Panc1 (cell line): ENCODE data around the gene AP5S1. TPM values are rescaled to one million over a fixed set of nuclear protein-coding genes. Genes with fewer than 3 reads are reported as not detected.

ENCODE experiments used
- ATAC-seq: fragments of 200-7000 bp; cut with Tn5 transposase; 2 replicates; pipeline ENCODE4 v1.9.1; 2020; ENCODE audit warnings: mild to moderate bottlenecking, moderate library complexity
- BruUV-seq: library from RNA; stranded (reverse); fragments of 400-500 nt; replicated peaks from 2 replicates; lab custom pipeline; 2021; lab: Mats Ljungman, UMichigan
- CTCF ChIA-PET: fragments of 300-600 bp; sonication (Branson Sonifier 250); formaldehyde crosslinking; loops from one replicate; lab custom pipeline; 2022; ENCODE audit warnings: antibody characterized with exemption; lab: Charles Lee
- POLR2A ChIA-PET: fragments of 300-600 bp; sonication (Branson Sonifier 250); formaldehyde crosslinking; loops from one replicate; lab custom pipeline; 2022; ENCODE audit warnings: antibody characterized with exemption; lab: Charles Lee
- DNase-seq: peaks from one replicate; pipeline ENCODE4 v3.0.0-alpha.2; 2010; ENCODE audit warnings: low read depth, low spot score
- H3K27ac ChIP-seq: 2 replicates; pipeline ENCODE4 v1.5.1; 2011; ENCODE audit warnings: mild to moderate bottlenecking, low read length, inconsistent platforms
- H3K27me3 ChIP-seq: fragments of 200-500 bp; sonication (Bioruptor generic); 2 replicates; pipeline ENCODE4 v1.6.0; 2014; ENCODE audit warnings: low read length, inconsistent platforms; ENCODE audit not compliant: control insufficient read depth, insufficient read depth
- H3K36me3 ChIP-seq: fragments of 200-500 bp; sonication (Bioruptor generic); 2 replicates; pipeline ENCODE4 v1.5.1; 2014; ENCODE audit warnings: inconsistent platforms, mild to moderate bottlenecking, low read length, moderate library complexity; ENCODE audit not compliant: control insufficient read depth, insufficient read depth
- H3K4me1 ChIP-seq: 2 replicates; pipeline ENCODE4 v1.5.1; 2011; ENCODE audit warnings: inconsistent platforms, mild to moderate bottlenecking, low read length, moderate library complexity; ENCODE audit not compliant: control insufficient read depth, insufficient read depth
- H3K4me3 ChIP-seq, 2 experiments: 2 replicates each; pipeline ENCODE4 v1.5.1; 2011 to 2012; ENCODE audit warnings: low read depth in 2 of 2, low read length in 2 of 2, mild to moderate bottlenecking in 2 of 2, inconsistent platforms in 1 of 2, moderate library complexity in 1 of 2
- H3K9me3 ChIP-seq: fragments of 200-500 bp; sonication (Bioruptor generic); 2 replicates; pipeline ENCODE4 v1.5.1; 2014; ENCODE audit warnings: low read depth, mild to moderate bottlenecking, inconsistent platforms, low read length, moderate library complexity; ENCODE audit not compliant: control insufficient read depth, insufficient read depth
- CTCF ChIP-seq: fragments of 450-650 bp; IDR thresholded peaks from 2 replicates; pipeline ENCODE4 v1.5.1; 2017; ENCODE audit warnings: mild to moderate bottlenecking
- POLR2AphosphoS5 ChIP-seq: IDR thresholded peaks from 2 replicates; pipeline ENCODE4 v1.6.1; 2012; ENCODE audit warnings: mild to moderate bottlenecking, low read depth, low read length, moderate library complexity
- SIN3A ChIP-seq: IDR thresholded peaks from 2 replicates; pipeline ENCODE4 v1.6.1; 2012; ENCODE audit warnings: low read depth, mild to moderate bottlenecking, low read length, moderate library complexity, borderline replicate concordance; ENCODE audit not compliant: insufficient read depth
- TCF7L2 ChIP-seq: IDR thresholded peaks from 2 replicates; pipeline ENCODE4 v1.6.1; 2011; ENCODE audit warnings: mild to moderate bottlenecking, low read depth, low read length, inconsistent platforms
- in situ Hi-C: cut with HindIII; loops from 2 replicates; pipeline ENCODE4 v1.10.0; 2016; ENCODE audit warnings: low sequenced_read_pairs, low pct_unique_long_range_greater_than_20kb
- intact Hi-C: fragments of 100-400 bp; cut with micrococcal nuclease; formaldehyde crosslinking; loops from one replicate; pipeline ENCODE4 v1.10.0; 2022; ENCODE audit not compliant: unreplicated experiment
- total RNA-seq: library from RNA; stranded (reverse); gene quantifications from one replicate; pipeline ENCODE4 v1.2.1, GENCODE V29; 2021; ENCODE audit not compliant: unreplicated experiment
- TF ChIP-seq, protein P1 (sequence below), 2 experiments: IDR thresholded peaks; 2 replicates each; pipeline ENCODE4 v1.6.1; 2011 to 2012; ENCODE audit warnings: low read depth in 2 of 2, control low read depth in 1 of 2, low read length in 1 of 2, mild to moderate bottlenecking in 1 of 2, moderate library complexity in 1 of 2; ENCODE audit not compliant: insufficient read depth in 1 of 2

AP5S1 gene
- total RNA-seq, 1 experiment from 2014 or later: 23.1 TPM

DNA sequence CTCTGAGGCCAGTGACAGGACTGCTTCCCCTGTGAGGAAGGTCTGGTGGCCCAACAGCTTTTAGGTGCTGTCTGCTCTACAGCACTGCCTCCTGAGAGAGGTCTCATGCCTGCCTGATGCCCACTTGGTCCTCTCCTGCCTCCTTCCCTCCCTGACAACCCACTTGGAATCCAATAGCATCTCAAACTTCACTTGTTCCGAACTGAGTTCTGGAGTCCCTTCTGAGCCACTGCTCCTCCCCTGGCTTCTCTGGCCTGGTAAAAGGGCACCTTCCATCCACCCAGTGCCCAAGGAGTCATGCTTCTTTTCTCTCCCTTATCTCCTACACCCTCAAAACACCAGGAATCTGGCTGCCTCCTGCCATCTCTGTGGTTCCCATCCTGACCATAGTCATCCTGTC is 28.2 kb downstream of the AP5S1 start:
- no peak for ATAC-seq

GRCh38 chr20:3854462-3854871 is 34.1 kb downstream of the AP5S1 start:
- POLR2A ChIA-PET: interaction anchor here (0.7 kb wide), 1 partner anchor 17 kb away, joined by 6 read pairs; no protein-coding TSS in a partner anchor
- Histone ChIP-seq H3K27ac (no peak overlapping the region), H3K27me3 (no peaks in the 10 kb centered on the region), H3K36me3 (no peaks in the 10 kb centered on the region), H3K9me3 (no peaks in the 10 kb centered on the region), H3K4me3 (no peak overlapping the region), H3K4me1 (no peaks in the 10 kb centered on the region; the same call in 1 of the 2 replicates)
- TF ChIP-seq CTCF: no peak
- TF ChIP-seq TCF7L2: no peak
- TF ChIP-seq, protein P1, sequence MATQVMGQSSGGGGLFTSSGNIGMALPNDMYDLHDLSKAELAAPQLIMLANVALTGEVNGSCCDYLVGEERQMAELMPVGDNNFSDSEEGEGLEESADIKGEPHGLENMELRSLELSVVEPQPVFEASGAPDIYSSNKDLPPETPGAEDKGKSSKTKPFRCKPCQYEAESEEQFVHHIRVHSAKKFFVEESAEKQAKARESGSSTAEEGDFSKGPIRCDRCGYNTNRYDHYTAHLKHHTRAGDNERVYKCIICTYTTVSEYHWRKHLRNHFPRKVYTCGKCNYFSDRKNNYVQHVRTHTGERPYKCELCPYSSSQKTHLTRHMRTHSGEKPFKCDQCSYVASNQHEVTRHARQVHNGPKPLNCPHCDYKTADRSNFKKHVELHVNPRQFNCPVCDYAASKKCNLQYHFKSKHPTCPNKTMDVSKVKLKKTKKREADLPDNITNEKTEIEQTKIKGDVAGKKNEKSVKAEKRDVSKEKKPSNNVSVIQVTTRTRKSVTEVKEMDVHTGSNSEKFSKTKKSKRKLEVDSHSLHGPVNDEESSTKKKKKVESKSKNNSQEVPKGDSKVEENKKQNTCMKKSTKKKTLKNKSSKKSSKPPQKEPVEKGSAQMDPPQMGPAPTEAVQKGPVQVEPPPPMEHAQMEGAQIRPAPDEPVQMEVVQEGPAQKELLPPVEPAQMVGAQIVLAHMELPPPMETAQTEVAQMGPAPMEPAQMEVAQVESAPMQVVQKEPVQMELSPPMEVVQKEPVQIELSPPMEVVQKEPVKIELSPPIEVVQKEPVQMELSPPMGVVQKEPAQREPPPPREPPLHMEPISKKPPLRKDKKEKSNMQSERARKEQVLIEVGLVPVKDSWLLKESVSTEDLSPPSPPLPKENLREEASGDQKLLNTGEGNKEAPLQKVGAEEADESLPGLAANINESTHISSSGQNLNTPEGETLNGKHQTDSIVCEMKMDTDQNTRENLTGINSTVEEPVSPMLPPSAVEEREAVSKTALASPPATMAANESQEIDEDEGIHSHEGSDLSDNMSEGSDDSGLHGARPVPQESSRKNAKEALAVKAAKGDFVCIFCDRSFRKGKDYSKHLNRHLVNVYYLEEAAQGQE (IDR thresholded peaks at IDR 0.05; ENCODE audit: insufficient read depth in 1 of 2, low read depth in 2 of 2, low read length in 1 of 2): no peak
- TF ChIP-seq SIN3A: no peak
- no peak for TF ChIP-seq POLR2AphosphoS5
- CTCF ChIA-PET: interaction anchor here (0.6 to 1.3 kb wide), 7 partner anchors 12 to 76 kb away, joined by 3 to 9 read pairs (median 7); partner anchors contain the start of gene AP5S1
- DNase-seq: no peak
- BruUV-seq: no TSS peak
- ATAC-seq: peak; percentile 69
- intact Hi-C loops (no loop called here), in situ Hi-C loops (no loop called here)

More for the DNA sequence above, 28.2 kb downstream of the AP5S1 start:
- no TSS peak for BruUV-seq
- DNase-seq: no peak
- peaks cover 6% of the 10 kb centered on the region; the same call in 1 of the 2 replicates for H3K4me1 ChIP-seq
- H3K27me3 ChIP-seq: no peaks in the 10 kb centered on the region
- no peak overlapping the region for H3K27ac ChIP-seq
- no peak overlapping the region for H3K4me3 ChIP-seq
- in situ Hi-C loops (no loop called here), intact Hi-C loops (no loop called here)
- ChIA-PET POLR2A (no interaction called here), CTCF (no interaction called here)
- TF ChIP-seq SIN3A (no peak), POLR2AphosphoS5 (no peak)
- TF ChIP-seq, protein P1 (IDR thresholded peaks at IDR 0.05; ENCODE audit: insufficient read depth in 1 of 2, low read depth in 2 of 2, low read length in 1 of 2): no peak
- no peaks in the 10 kb centered on the region for H3K9me3 ChIP-seq
- H3K36me3 ChIP-seq: peaks cover 2% of the 10 kb centered on the region; the same call in 1 of the 2 replicates
